Mesodermal cell (in vitro differentiated cells): ENCODE results near the gene SNX9.

Source experiments
- H3K27ac ChIP-seq: 2 replicates; pipeline ENCODE4 v1.7.0; 2013; ENCODE audit warnings: mild to moderate bottlenecking, low read depth, low read length, moderate library complexity; ENCODE audit not compliant: severe bottlenecking
- H3K36me3 ChIP-seq: 2 replicates; pipeline ENCODE4 v1.7.1; 2013; ENCODE audit warnings: mild to moderate bottlenecking, low read length, moderate library complexity; ENCODE audit not compliant: control insufficient read depth, insufficient read depth
- H3K4me1 ChIP-seq: one replicate; pipeline ENCODE4 v1.7.1; 2013; ENCODE audit warnings: mild to moderate bottlenecking, low read length; ENCODE audit not compliant: insufficient read depth, control insufficient read depth, poor library complexity, severe bottlenecking
- H3K4me3 ChIP-seq: 2 replicates; pipeline ENCODE4 v1.7.0; 2013; ENCODE audit warnings: low read length, control low read depth, mild to moderate bottlenecking; ENCODE audit not compliant: insufficient read depth, poor library complexity, severe bottlenecking; ENCODE audit errors: extremely low read depth
- H3K9me3 ChIP-seq: 2 replicates; pipeline ENCODE4 v1.7.1; 2013; ENCODE audit warnings: mild to moderate bottlenecking, low read length, moderate library complexity; ENCODE audit not compliant: control insufficient read depth
- WGBS, 2 experiments: methylation state at CpG; one replicate each; pipeline ENCODE4 v1.1.5; 2013; ENCODE audit warnings: missing lambda C conversion rate in 2 of 2; ENCODE audit not compliant: insufficient coverage in 2 of 2; 5-methylcytosine and 5-hydroxymethylcytosine counted together

Gene SNX9

GRCh38 chr6:157877573-157878438, 54.8 kb downstream of the SNX9 start:
- H3K4me1 ChIP-seq: peaks cover 16% of the 10 kb centered on the region
- H3K36me3 ChIP-seq: peaks cover 84% of the 10 kb centered on the region

DNA sequence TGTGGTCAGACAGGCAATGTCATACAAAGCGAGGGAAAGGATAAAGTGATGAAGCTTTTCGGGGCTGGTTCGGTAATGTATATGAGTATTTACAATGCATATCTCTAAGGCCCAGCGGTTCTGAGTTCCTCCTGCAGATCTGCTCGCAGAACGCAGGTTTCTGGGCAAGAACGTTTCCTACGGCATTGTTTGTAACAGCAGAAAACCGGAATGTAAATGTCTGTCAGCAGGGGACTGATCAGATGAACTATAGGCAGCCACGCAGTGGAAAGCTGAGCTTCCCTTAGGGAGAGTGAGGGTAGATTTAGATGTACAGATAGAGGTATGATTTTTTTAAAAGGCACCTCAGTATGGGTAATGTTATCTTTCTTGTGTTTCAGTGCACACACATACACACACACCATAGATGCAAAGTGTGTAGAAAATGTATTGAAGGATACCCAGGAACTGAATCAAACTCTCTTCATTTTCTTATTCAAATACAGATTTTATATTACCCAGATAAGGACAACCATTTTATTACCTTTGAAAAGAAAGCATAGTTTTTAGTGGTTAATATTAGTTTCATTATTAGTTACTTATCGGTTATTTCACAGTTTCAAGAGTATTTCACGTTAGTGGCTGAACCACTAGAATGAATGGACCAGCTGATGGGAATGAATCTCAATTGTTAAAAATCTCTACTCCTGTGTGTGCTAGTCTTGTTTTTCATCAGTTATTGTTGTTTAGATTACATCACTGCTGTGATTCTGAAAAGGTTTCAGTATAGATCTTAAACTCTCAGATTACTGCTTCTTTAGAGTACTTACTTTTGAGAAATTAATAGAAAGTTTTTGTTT, 56.2 kb downstream of the SNX9 start:
- Histone ChIP-seq H3K36me3 (peaks cover 89% of the 10 kb centered on the region), H3K27ac (no peak overlapping the region), H3K4me3 (no peak overlapping the region), H3K4me1 (peaks cover 16% of the 10 kb centered on the region), H3K9me3 (no peaks in the 10 kb centered on the region)
- 58 to 59% methylated on average over 10 of the region's 12 CpGs for WGBS, 2 experiments

More at GRCh38 chr6:157877573-157878438, 54.8 kb downstream of the SNX9 start:
- Histone ChIP-seq H3K4me3 (no peak overlapping the region), H3K27ac (no peak overlapping the region), H3K9me3 (no peaks in the 10 kb centered on the region)
- 93 to 97% methylated on average over 3 to 4 of the region's 7 CpGs for WGBS, 2 experiments

DNA sequence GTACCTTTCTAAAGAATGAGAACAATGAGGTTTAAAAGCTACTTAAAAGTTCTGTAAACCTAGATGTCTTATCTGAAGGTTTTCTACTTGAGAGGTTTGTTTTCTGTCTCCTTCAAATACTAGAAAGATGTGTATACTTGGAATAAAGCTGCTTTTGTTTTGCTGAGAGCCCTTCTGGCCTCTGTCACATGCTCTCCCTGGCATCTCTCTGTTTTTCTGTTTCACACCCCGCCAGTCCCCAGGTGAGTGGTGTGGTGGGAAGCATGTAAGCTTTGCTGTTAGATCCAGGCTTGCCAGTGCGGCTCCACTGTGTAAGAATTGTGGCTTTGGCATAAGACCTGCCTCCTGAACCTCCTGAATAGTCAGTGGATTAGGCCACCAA, 56.8 kb downstream of the SNX9 start:
- peaks cover 16% of the 10 kb centered on the region for H3K4me1 ChIP-seq
- WGBS, 2 experiments: 100% methylated on average over 1 of the region's 2 CpGs; no CpG with 5 or more reads in 1 of the 2 experiments
- no peak overlapping the region for H3K4me3 ChIP-seq
- H3K9me3 ChIP-seq: no peaks in the 10 kb centered on the region
- no peak overlapping the region for H3K27ac ChIP-seq
- H3K36me3 ChIP-seq: peaks cover 87% of the 10 kb centered on the region

- Histone ChIP-seq H3K4me1 (peaks cover 16% of the 10 kb centered on the region), H3K36me3 (peaks cover 86% of the 10 kb centered on the region), H3K4me3 (no peak overlapping the region), H3K27ac (peak overlapping the region; percentile 13), H3K9me3 (no peaks in the 10 kb centered on the region)
- WGBS, 2 experiments: no CpG with 5 or more reads among the region's 3 CpGs
Measured at GRCh38 chr6:157880534-157880933, 57.5 kb downstream of the SNX9 start.

DNA sequence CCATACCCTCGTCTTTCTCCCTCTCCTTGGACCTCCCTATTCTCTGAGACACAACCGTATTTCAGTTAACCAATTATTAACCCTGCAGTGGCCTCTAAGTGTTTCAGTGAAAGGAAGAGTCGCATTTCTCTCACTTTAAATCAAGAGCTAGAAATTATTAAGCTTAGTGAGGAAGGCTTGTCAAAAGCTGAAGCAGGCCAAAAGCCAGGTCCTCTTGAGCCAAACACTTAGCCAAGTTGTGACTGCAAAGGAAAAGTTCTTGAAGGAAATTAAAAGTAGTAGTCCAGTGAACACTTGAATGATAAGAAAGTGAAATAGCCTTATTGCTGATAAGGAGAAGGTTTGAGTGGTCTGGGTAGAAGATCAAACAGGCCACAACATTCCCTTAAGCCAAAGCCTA, 58.3 kb downstream of the SNX9 start:
- Histone ChIP-seq H3K36me3 (peaks cover 86% of the 10 kb centered on the region), H3K4me1 (peaks cover 16% of the 10 kb centered on the region), H3K4me3 (no peak overlapping the region), H3K27ac (no peak overlapping the region), H3K9me3 (no peaks in the 10 kb centered on the region)
- WGBS, 2 experiments: 94 to 100% methylated on average over 1 to 3 of the region's 3 CpGs

DNA sequence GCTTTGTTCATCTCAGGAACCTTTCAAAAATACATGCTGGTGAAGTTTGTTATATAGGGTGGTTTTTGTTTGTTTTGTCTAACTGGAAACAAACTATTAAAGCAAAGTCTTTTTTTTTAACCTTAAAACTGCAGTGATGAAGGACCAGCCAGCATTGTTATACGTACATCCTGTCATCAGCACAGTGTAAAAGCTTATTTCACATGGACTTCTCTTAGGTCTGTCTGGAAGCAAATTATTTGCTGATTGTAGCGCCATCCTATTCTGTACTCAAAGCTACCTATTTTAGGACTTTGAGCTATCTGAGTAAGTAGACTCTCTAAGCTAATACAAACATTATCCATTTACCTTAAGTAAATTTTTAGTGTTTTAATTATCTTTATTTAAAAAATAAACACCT, 61.7 kb downstream of the SNX9 start:
- peaks cover 88% of the 10 kb centered on the region for H3K36me3 ChIP-seq
- 100% methylated on average over 1 of the region's 2 CpGs; no CpG with 5 or more reads in 1 of the 2 experiments for WGBS, 2 experiments
- H3K27ac ChIP-seq: no peak overlapping the region
- H3K4me3 ChIP-seq: no peak overlapping the region
- peaks cover 10% of the 10 kb centered on the region for H3K4me1 ChIP-seq
- H3K9me3 ChIP-seq: no peaks in the 10 kb centered on the region

DNA sequence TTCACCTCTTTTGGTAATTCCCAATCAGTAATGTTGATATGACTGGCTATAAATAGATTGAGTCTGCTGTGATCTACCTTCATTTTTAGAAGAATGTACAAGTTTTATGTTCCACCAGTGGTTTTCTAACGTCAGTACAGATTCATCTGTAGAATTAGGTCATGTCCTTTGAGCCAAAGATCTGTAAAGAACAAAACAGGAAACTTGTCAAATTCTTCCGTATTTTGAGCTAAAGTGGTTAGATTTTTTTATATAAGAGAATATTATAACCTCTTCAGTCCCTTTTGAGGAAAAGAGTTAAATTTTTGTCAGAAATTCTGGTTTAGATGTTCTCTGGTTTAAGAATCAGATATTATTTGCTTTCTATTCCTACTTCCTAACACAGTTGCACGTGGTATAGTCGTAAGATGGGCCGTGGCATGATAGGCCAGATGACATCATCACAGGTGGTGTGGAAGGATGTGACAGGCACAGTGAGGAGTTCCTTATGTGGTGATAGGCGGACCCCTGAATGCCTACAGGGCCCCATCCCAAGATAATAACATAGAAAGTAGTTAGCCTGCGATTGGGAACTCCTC, 62.3 kb downstream of the SNX9 start:
- H3K4me3 ChIP-seq: no peak overlapping the region
- 100% methylated on average over 3 of the region's 7 CpGs; no CpG with 5 or more reads in 1 of the 2 experiments for WGBS, 2 experiments
- H3K9me3 ChIP-seq: no peaks in the 10 kb centered on the region
- no peak overlapping the region for H3K27ac ChIP-seq
- H3K36me3 ChIP-seq: peaks cover 84% of the 10 kb centered on the region
- H3K4me1 ChIP-seq: peaks cover 6% of the 10 kb centered on the region

GRCh38 chr6:157885876-157886275, 62.8 kb downstream of the SNX9 start:
- WGBS, 2 experiments: 99 to 100% methylated on average over 6 to 7 of the region's 8 CpGs
- Histone ChIP-seq H3K4me1 (peaks cover under 1% of the 10 kb centered on the region), H3K4me3 (no peak overlapping the region), H3K9me3 (no peaks in the 10 kb centered on the region), H3K36me3 (peaks cover 78% of the 10 kb centered on the region), H3K27ac (no peak overlapping the region)

- Histone ChIP-seq H3K4me1 (no peaks in the 10 kb centered on the region), H3K27ac (no peak overlapping the region), H3K4me3 (no peak overlapping the region), H3K36me3 (peaks cover 65% of the 10 kb centered on the region), H3K9me3 (no peaks in the 10 kb centered on the region)
- WGBS, 2 experiments: 94 to 100% methylated on average over 4 of the region's 4 CpGs
Measured at GRCh38 chr6:157887892-157888291, 64.8 kb downstream of the SNX9 start.

DNA sequence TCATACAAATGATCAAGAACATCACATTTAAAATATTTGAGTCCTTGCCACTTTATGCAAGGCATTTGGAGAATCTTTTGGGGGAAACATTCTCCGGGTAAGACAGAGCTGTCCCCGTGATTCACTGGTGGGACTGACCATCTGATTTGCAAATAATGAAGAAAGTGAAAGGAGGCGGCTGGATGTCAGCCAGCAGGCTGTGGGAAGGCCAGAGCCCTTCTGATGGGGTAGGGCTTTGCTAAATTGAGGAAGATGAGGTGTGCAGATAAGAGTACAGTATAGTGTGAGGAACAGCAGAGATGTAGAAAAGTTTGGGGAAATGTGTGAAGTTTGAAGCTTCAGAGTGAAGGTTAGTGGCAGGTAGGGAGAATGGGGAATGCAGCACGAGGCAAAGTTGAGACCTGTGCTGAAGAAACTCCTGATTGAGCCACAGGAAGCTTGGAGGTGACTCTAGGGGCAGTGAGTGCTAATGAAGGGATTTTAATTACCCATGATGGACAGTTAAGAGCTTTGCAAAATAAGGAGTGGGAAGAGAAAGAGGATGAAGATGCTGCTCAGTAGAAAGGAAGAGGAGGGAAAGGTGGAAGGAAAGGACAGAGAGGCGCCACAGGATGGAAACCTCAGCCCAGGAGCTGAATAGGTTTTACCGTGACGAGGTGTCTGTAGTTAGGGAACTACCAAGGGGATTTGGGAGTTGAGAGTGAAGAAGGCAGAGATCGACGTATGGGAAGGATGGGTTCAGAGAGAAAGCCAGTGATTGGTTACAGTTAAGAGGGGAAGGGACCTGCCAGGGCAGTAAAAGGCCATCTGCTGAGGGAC, 68.7 kb downstream of the SNX9 start:
- Histone ChIP-seq H3K4me1 (no peaks in the 10 kb centered on the region), H3K36me3 (peaks cover 46% of the 10 kb centered on the region), H3K4me3 (no peak overlapping the region), H3K27ac (no peak overlapping the region), H3K9me3 (no peaks in the 10 kb centered on the region)
- 94 to 96% methylated on average over 9 of the region's 9 CpGs for WGBS, 2 experiments
